ENCODE measurements around the gene ZFAND3.

- TF ChIP-seq POLR2A (IDR thresholded peaks at IDR 0.05) (no peak), CTCF (IDR thresholded peaks at IDR 0.05 in 8 of 11, conservative IDR thresholded peaks at IDR 0.05 in 3 of 11) (no peak), POLR2AphosphoS5 (IDR thresholded peaks at IDR 0.05) (no peak)
These were observed 181.9 kb downstream of the ZFAND3 start for GRCh38 chr6:38001386-38001785.

Measured in spleen (tissue), 7 donors.